H9 (cell line): ENCODE results near the gene APOBEC2. TPM values are rescaled to one million over a fixed set of nuclear protein-coding genes. Genes with fewer than 3 reads are reported as not detected.

Source experiments
- DNase-seq: peaks from one replicate; pipeline ENCODE4 v3.0.0-alpha.2; 2017
- H2AFZ ChIP-seq: one replicate; pipeline ENCODE4 v1.6.1; 2013; ENCODE audit warnings: mild to moderate bottlenecking, low read length, control low read depth, moderate library complexity
- H2AK5ac ChIP-seq: 2 replicates; pipeline ENCODE4 v1.6.1; 2013; ENCODE audit warnings: low read length, control low read depth, mixed read lengths; ENCODE audit not compliant: insufficient read length
- H2BK120ac ChIP-seq: one replicate; pipeline ENCODE4 v1.6.1; 2013; ENCODE audit warnings: low read depth, mild to moderate bottlenecking, low read length, control low read depth, inconsistent platforms; ENCODE audit not compliant: poor library complexity, severe bottlenecking
- H2BK12ac ChIP-seq: 2 replicates; pipeline ENCODE4 v1.6.1; 2013; ENCODE audit warnings: low read length, control low read depth, mixed read lengths, low read depth; ENCODE audit not compliant: insufficient read length
- H2BK15ac ChIP-seq: 2 replicates; pipeline ENCODE4 v1.6.1; 2013; ENCODE audit warnings: low read depth, low read length, control low read depth
- H2BK20ac ChIP-seq: one replicate; pipeline ENCODE4 v1.6.1; 2013; ENCODE audit warnings: low read depth, mild to moderate bottlenecking, low read length, control low read depth, inconsistent platforms; ENCODE audit not compliant: poor library complexity, severe bottlenecking
- H2BK5ac ChIP-seq: 2 replicates; pipeline ENCODE4 v1.6.1; 2013; ENCODE audit warnings: low read length, control low read depth, mixed read lengths; ENCODE audit not compliant: insufficient read length
- H3K14ac ChIP-seq: 2 replicates; pipeline ENCODE4 v1.6.1; 2013; ENCODE audit warnings: low read length, control low read depth; ENCODE audit not compliant: insufficient read depth
- H3K18ac ChIP-seq: 2 replicates; pipeline ENCODE4 v1.6.1; 2013; ENCODE audit warnings: low read depth, mild to moderate bottlenecking, mixed read lengths, low read length, control low read depth; ENCODE audit not compliant: insufficient read length
- H3K23ac ChIP-seq: 2 replicates; pipeline ENCODE4 v1.6.1; 2013; ENCODE audit warnings: low read length, control low read depth, mixed read lengths, low read depth; ENCODE audit not compliant: insufficient read length
- H3K23me2 ChIP-seq: 2 replicates; pipeline ENCODE4 v1.6.1; 2013; ENCODE audit warnings: low read depth, mild to moderate bottlenecking, mixed read lengths, low read length, control low read depth; ENCODE audit not compliant: insufficient read length, poor library complexity, severe bottlenecking
- H3K27ac ChIP-seq: 2 replicates; pipeline ENCODE4 v1.5.1; 2013; ENCODE audit warnings: low read length, control low read depth, mixed read lengths, low read depth; ENCODE audit not compliant: insufficient read length
- H3K27me3 ChIP-seq: 2 replicates; pipeline ENCODE4 v1.6.1; 2013; ENCODE audit warnings: low read length, control low read depth, inconsistent platforms; ENCODE audit not compliant: insufficient read depth
- H3K4ac ChIP-seq: 2 replicates; pipeline ENCODE4 v1.6.1; 2013; ENCODE audit warnings: low read depth, mild to moderate bottlenecking, control low read depth, inconsistent platforms, low read length, moderate library complexity
- H3K4me1 ChIP-seq: 2 replicates; pipeline ENCODE4 v1.6.1; 2013; ENCODE audit warnings: low read length, control low read depth, inconsistent platforms; ENCODE audit not compliant: insufficient read depth
- H3K4me2 ChIP-seq: 2 replicates; pipeline ENCODE4 v1.6.1; 2013; ENCODE audit warnings: low read length, control low read depth, mixed read lengths; ENCODE audit not compliant: insufficient read length, insufficient read depth
- H3K56ac ChIP-seq: 2 replicates; pipeline ENCODE4 v1.6.1; 2013; ENCODE audit warnings: low read depth, mild to moderate bottlenecking, mixed read lengths, low read length, control low read depth; ENCODE audit not compliant: insufficient read length
- H3K79me1 ChIP-seq: 2 replicates; pipeline ENCODE4 v1.6.1; 2013; ENCODE audit warnings: low read depth, mild to moderate bottlenecking, moderate library complexity, low read length, control low read depth, inconsistent platforms; ENCODE audit not compliant: insufficient read depth, poor library complexity, severe bottlenecking
- H3K79me2 ChIP-seq: 2 replicates; pipeline ENCODE4 v1.6.1; 2013; ENCODE audit warnings: low read length, control low read depth, inconsistent platforms; ENCODE audit not compliant: insufficient read depth
- H3K9ac ChIP-seq: 2 replicates; pipeline ENCODE4 v1.6.1; 2013; ENCODE audit warnings: low read length, control low read depth, mixed read lengths; ENCODE audit not compliant: insufficient read length; ENCODE audit errors: extremely low read depth
- H3K9me3 ChIP-seq: one replicate; pipeline ENCODE4 v1.6.1; 2013; ENCODE audit warnings: low read depth, low read length, inconsistent platforms; ENCODE audit not compliant: control insufficient read depth
- H3T11ph ChIP-seq: one replicate; pipeline ENCODE4 v1.6.1; 2013; ENCODE audit warnings: mild to moderate bottlenecking, low read length, control low read depth, inconsistent platforms
- H4K20me1 ChIP-seq: one replicate; pipeline ENCODE4 v1.6.1; 2013; ENCODE audit not compliant: control insufficient read depth, insufficient read length, insufficient read depth
- H4K5ac ChIP-seq: 2 replicates; pipeline ENCODE4 v1.6.1; 2013; ENCODE audit warnings: low read depth, mild to moderate bottlenecking, mixed read lengths, low read length, control low read depth; ENCODE audit not compliant: insufficient read length
- H4K8ac ChIP-seq: replicated peaks from 2 replicates; pipeline ENCODE4 v1.6.1; 2013; ENCODE audit warnings: low read length, control low read depth, mixed read lengths, low read depth; ENCODE audit not compliant: insufficient read length
- H4K91ac ChIP-seq: 2 replicates; pipeline ENCODE4 v1.6.1; 2013; ENCODE audit warnings: low read depth, mild to moderate bottlenecking, moderate library complexity, mixed read lengths, low read length, control low read depth; ENCODE audit not compliant: insufficient read length
- H3K27ac Mint-ChIP-seq, 3 experiments: 2 replicates in 2 of 3; 3 replicates in 1 of 3; pipeline ENCODE4 v1.8.0; 2020 to 2021; ENCODE audit warnings: mixed read lengths in 3 of 3, mild to moderate bottlenecking in 1 of 3, moderate library complexity in 1 of 3
- H3K27me3 Mint-ChIP-seq: 2 replicates; pipeline ENCODE4 v1.8.0; 2021; ENCODE audit warnings: low read depth, mild to moderate bottlenecking, moderate library complexity, mixed read lengths
- H3K36me3 Mint-ChIP-seq, 3 experiments: 2 replicates in 2 of 3; 3 replicates in 1 of 3; pipeline ENCODE4 v1.8.0; 2020 to 2021; ENCODE audit warnings: low read depth in 3 of 3, mixed read lengths in 3 of 3; ENCODE audit not compliant: insufficient read depth in 1 of 3
- H3K4me1 Mint-ChIP-seq, 2 experiments: 2 replicates each; pipeline ENCODE4 v1.8.0; 2020; ENCODE audit warnings: mixed read lengths in 2 of 2
- H3K4me3 Mint-ChIP-seq, 2 experiments: 2 replicates in 1 of 2; 3 replicates in 1 of 2; pipeline ENCODE4 v1.8.0; 2020 to 2021; ENCODE audit warnings: mild to moderate bottlenecking in 2 of 2, mixed read lengths in 2 of 2, moderate library complexity in 1 of 2
- H3K9me3 Mint-ChIP-seq, 2 experiments: 2 replicates in 1 of 2; 3 replicates in 1 of 2; pipeline ENCODE4 v1.8.0; 2020; ENCODE audit warnings: mild to moderate bottlenecking in 2 of 2, mixed read lengths in 2 of 2, moderate library complexity in 1 of 2
- WGBS: extraction: QIAGEN DNeasy Blood & Tissue Kit; methylation state at CpG from one replicate; pipeline ENCODE4 v1.1.7; 2013; ENCODE audit warnings: missing lambda C conversion rate, low lambda C conversion rate, mixed read lengths; ENCODE audit not compliant: insufficient read length; ENCODE audit errors: extremely low coverage; 5-methylcytosine and 5-hydroxymethylcytosine counted together
- total RNA-seq: library from RNA; stranded (reverse); gene quantifications from 2 replicates; pipeline ENCODE4 v1.2.1, GENCODE V29; 2021
- TF ChIP-seq, protein P1 (sequence below): fragments of 200-600 bp; sonication (generic); conservative IDR thresholded peaks from 3 replicates; pipeline ENCODE4 v1.8.0; 2021; ENCODE audit warnings: antibody characterized with exemption, mild to moderate bottlenecking

The APOBEC2 gene
- total RNA-seq, 1 experiment from 2014 or later, result not detected

DNA sequence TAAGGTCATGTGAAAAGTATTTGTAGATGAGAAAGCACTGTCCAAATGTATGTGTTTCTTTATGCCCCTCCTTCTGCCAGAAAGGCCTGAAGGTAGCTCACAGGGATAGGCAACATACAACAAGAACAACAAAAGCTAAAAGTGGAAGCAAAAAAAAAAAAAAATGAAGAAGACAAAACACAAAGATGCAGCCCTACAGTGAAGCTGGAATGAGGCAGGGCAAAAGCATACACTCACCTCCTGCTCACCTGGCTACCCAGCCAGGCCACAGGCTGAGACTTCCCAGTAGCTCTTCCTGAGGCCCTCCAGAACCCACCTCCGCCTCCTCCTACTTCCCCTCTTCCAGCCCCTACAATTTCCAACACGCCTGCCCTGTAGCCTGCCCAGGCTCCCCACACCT lies 16.4 kb upstream of the APOBEC2 start:
- H3K4me1 ChIP-seq, result no peaks in the 10 kb centered on the region
- Mint-ChIP-seq H3K36me3 (no peaks in the 10 kb centered on the region), H3K4me1 (peaks cover 12 to 13% of the 10 kb centered on the region in 2 experiments), H3K27ac (no peak overlapping the region), H3K9me3 (no peaks in the 10 kb centered on the region; a peak in 1 of 5 replicates), H3K27me3 (no peaks in the 10 kb centered on the region), H3K4me3 (no peak overlapping the region)
- no peak overlapping the region for H2BK120ac ChIP-seq
- H4K20me1 ChIP-seq, result no peaks in the 10 kb centered on the region
- TF ChIP-seq, protein P1, sequence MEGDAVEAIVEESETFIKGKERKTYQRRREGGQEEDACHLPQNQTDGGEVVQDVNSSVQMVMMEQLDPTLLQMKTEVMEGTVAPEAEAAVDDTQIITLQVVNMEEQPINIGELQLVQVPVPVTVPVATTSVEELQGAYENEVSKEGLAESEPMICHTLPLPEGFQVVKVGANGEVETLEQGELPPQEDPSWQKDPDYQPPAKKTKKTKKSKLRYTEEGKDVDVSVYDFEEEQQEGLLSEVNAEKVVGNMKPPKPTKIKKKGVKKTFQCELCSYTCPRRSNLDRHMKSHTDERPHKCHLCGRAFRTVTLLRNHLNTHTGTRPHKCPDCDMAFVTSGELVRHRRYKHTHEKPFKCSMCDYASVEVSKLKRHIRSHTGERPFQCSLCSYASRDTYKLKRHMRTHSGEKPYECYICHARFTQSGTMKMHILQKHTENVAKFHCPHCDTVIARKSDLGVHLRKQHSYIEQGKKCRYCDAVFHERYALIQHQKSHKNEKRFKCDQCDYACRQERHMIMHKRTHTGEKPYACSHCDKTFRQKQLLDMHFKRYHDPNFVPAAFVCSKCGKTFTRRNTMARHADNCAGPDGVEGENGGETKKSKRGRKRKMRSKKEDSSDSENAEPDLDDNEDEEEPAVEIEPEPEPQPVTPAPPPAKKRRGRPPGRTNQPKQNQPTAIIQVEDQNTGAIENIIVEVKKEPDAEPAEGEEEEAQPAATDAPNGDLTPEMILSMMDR, result no peak
- H4K5ac ChIP-seq, result no peak overlapping the region
- H2BK5ac ChIP-seq, result no peak overlapping the region
- H2AK5ac ChIP-seq, result no peak overlapping the region
- H2BK15ac ChIP-seq, result no peak overlapping the region
- H3K27me3 ChIP-seq, result no peaks in the 10 kb centered on the region
- H3K23ac ChIP-seq, result no peak overlapping the region
- no peak overlapping the region for H3K9ac ChIP-seq
- no peak overlapping the region for H3K14ac ChIP-seq
- H3T11ph ChIP-seq, result no peak overlapping the region
- H3K18ac ChIP-seq, result no peak overlapping the region
- no peak overlapping the region for H4K8ac ChIP-seq
- no peaks in the 10 kb centered on the region for H3K23me2 ChIP-seq
- no peak for DNase-seq
- no peak overlapping the region for H3K4ac ChIP-seq
- H3K4me2 ChIP-seq, result no peak overlapping the region
- H2AFZ ChIP-seq, result no peak overlapping the region
- no peak overlapping the region for H4K91ac ChIP-seq
- H3K56ac ChIP-seq, result no peak overlapping the region
- no peaks in the 10 kb centered on the region for H3K9me3 ChIP-seq
- no peak overlapping the region for H2BK12ac ChIP-seq
- H3K79me1 ChIP-seq, result no peaks in the 10 kb centered on the region
- no CpG with 5 or more reads among the region's 2 CpGs for WGBS
- H3K27ac ChIP-seq, result no peak overlapping the region
- H3K79me2 ChIP-seq, result no peaks in the 10 kb centered on the region
- H2BK20ac ChIP-seq, result no peak overlapping the region
